HCT116 (cell line): Measurements from ENCODE around the gene PLCB3. TPM values are rescaled to one million over a fixed set of nuclear protein-coding genes. Genes with fewer than 3 reads are reported as not detected.

Experiments
- ATAC-seq: fragments of 200-7000 bp; cut with Tn5 transposase; 2 replicates; pipeline ENCODE4 v1.9.1; 2020; ENCODE audit warnings: mild to moderate bottlenecking, moderate library complexity
- BruUV-seq: library from RNA; stranded (reverse); fragments of 400-500 nt; replicated peaks from 2 replicates; lab custom pipeline; 2021; lab: Mats Ljungman, UMichigan
- CTCF ChIA-PET: fragments of 300-600 bp; sonication (Branson Sonifier 250); formaldehyde crosslinking; loops from one replicate; lab custom pipeline; 2021; ENCODE audit warnings: antibody characterized with exemption; lab: Charles Lee
- POLR2A ChIA-PET: fragments of 300-600, 350-600 bp; sonication (Branson Sonifier 250); formaldehyde crosslinking; loops from one replicate; lab custom pipeline; 2021; ENCODE audit warnings: antibody characterized with exemption; lab: Charles Lee
- RAD21 ChIA-PET, 2 experiments: fragments of 300-600 bp; sonication (Branson Sonifier 250); formaldehyde crosslinking; loops; one replicate each; lab custom pipeline; 2023; ENCODE audit warnings: low total read pairs in 2 of 2; ENCODE audit not compliant: uncharacterized antibody in 2 of 2, unreplicated experiment in 2 of 2, low non-redundant PET in 1 of 2; lab: Charles Lee
- DNase-seq: peaks from one replicate; pipeline ENCODE4 v3.0.0-alpha.2; 2010; ENCODE audit warnings: low read depth, low spot score
- H2AFZ ChIP-seq: fragments of 200-600 bp; shearing (Covaris generic), sonication (generic); 2 replicates; pipeline ENCODE4 v1.6.1; 2017; ENCODE audit warnings: low read depth, mixed run types, mixed read lengths, antibody characterized with exemption, low read length; ENCODE audit not compliant: poor library complexity, severe bottlenecking
- H3K27ac ChIP-seq: 2 replicates; pipeline ENCODE4 v1.5.1; 2012; ENCODE audit warnings: low read depth, low read length
- H3K27me3 ChIP-seq: fragments of 200-600 bp; sonication (generic); 2 replicates; pipeline ENCODE4 v1.6.1; 2016; ENCODE audit warnings: mixed run types, low read length, mixed read lengths; ENCODE audit not compliant: insufficient read depth
- H3K36me3 ChIP-seq, 2 experiments: fragments of 200-500 bp in 1 of 2; fragments of 200-600 bp in 1 of 2; sonication (Bioruptor generic) in 1 of 2; sonication (generic) in 1 of 2; 2 replicates each; pipeline versions ENCODE4 v1.5.1 to v1.6.1; 2014 to 2016; ENCODE audit warnings: low read length in 2 of 2, inconsistent platforms in 1 of 2, mixed read lengths in 1 of 2, mixed run types in 1 of 2; ENCODE audit not compliant: insufficient read depth in 2 of 2, control insufficient read depth in 1 of 2
- H3K4me1 ChIP-seq, 2 experiments: fragments of 200-600 bp in 1 of 2; sonication (generic) in 1 of 2; 2 replicates each; pipeline versions ENCODE4 v1.5.1 to v1.6.1; 2012 to 2017; ENCODE audit warnings: low read length in 2 of 2, inconsistent platforms in 1 of 2, mild to moderate bottlenecking in 1 of 2, mixed read lengths in 1 of 2, mixed run types in 1 of 2, moderate library complexity in 1 of 2; ENCODE audit not compliant: insufficient read depth in 2 of 2, control insufficient read depth in 1 of 2
- H3K4me2 ChIP-seq: fragments of 200-600 bp; sonication (generic); 2 replicates; pipeline ENCODE4 v1.6.1; 2017; ENCODE audit warnings: mixed run types, low read length, mixed read lengths
- H3K4me3 ChIP-seq, 2 experiments: fragments of 200-600 bp in 1 of 2; sonication (generic) in 1 of 2; replicated peaks in 1 of 2; 2 replicates each; pipeline ENCODE4 v1.5.1; 2011 to 2016; ENCODE audit warnings: low read length in 2 of 2, control low read depth in 1 of 2, low read depth in 1 of 2, mild to moderate bottlenecking in 1 of 2, mixed read lengths in 1 of 2, mixed run types in 1 of 2
- H3K79me2 ChIP-seq: fragments of 200-600 bp; sonication (generic); 2 replicates; pipeline ENCODE4 v1.6.1; 2017; ENCODE audit warnings: mild to moderate bottlenecking, mixed run types, low read length, moderate library complexity, mixed read lengths; ENCODE audit not compliant: insufficient read depth
- H3K9ac ChIP-seq: fragments of 200-600 bp; sonication (generic); 2 replicates; pipeline ENCODE4 v1.6.1; 2016; ENCODE audit warnings: low read length, mixed read lengths
- H3K9me2 ChIP-seq: fragments of 200-600 bp; sonication (generic), shearing (Covaris generic); 2 replicates; pipeline ENCODE4 v1.6.1; 2017; ENCODE audit warnings: mixed run types, mild to moderate bottlenecking, moderate library complexity; ENCODE audit not compliant: insufficient read depth
- H3K9me3 ChIP-seq, 2 experiments: fragments of 200-500 bp in 1 of 2; fragments of 200-600 bp in 1 of 2; sonication (Bioruptor generic) in 1 of 2; sonication (generic) in 1 of 2; 2 replicates each; pipeline ENCODE4 v1.6.1; 2014 to 2017; ENCODE audit warnings: low read length in 2 of 2, mixed read lengths in 2 of 2, inconsistent platforms in 1 of 2, low read depth in 1 of 2, mild to moderate bottlenecking in 1 of 2, mixed run types in 1 of 2, moderate library complexity in 1 of 2; ENCODE audit not compliant: control insufficient read depth in 1 of 2, insufficient read depth in 1 of 2
- H4K20me1 ChIP-seq: fragments of 200-600 bp; sonication (generic), shearing (Covaris generic); 2 replicates; pipeline ENCODE4 v1.6.1; 2017; ENCODE audit warnings: mixed run types, mild to moderate bottlenecking, moderate library complexity; ENCODE audit not compliant: insufficient read depth
- CBX3 ChIP-seq: IDR thresholded peaks from 2 replicates; pipeline ENCODE4 v1.6.1; 2012; ENCODE audit warnings: low read depth
- CEBPB ChIP-seq: IDR thresholded peaks from 2 replicates; pipeline ENCODE4 v1.6.1; 2012; ENCODE audit warnings: low read depth
- EGR1 ChIP-seq: IDR thresholded peaks from 2 replicates; pipeline ENCODE4 v1.6.1; 2012; ENCODE audit warnings: low read depth
- ELF1 ChIP-seq: IDR thresholded peaks from 2 replicates; pipeline ENCODE4 v1.6.1; 2012; ENCODE audit warnings: low read depth, borderline replicate concordance
- EZH2 ChIP-seq: fragments of 200-600 bp; sonication (generic); IDR thresholded peaks from 2 replicates; pipeline ENCODE4 v1.6.1; 2017; ENCODE audit warnings: antibody characterized with exemption, mixed run types
- EZH2phosphoT487 ChIP-seq: fragments of 200-600 bp; IDR thresholded peaks from 2 replicates; pipeline ENCODE4 v1.6.1; 2018; ENCODE audit warnings: antibody characterized with exemption, borderline replicate concordance
- JUND ChIP-seq: IDR thresholded peaks from 2 replicates; pipeline ENCODE4 v1.6.1; 2012
- POLR2A ChIP-seq: IDR thresholded peaks from 2 replicates; pipeline ENCODE4 v1.7.0; 2011; ENCODE audit warnings: borderline replicate concordance; ENCODE audit not compliant: insufficient read depth, insufficient read length; ENCODE audit errors: extremely low read depth
- POLR2AphosphoS5 ChIP-seq: IDR thresholded peaks from 2 replicates; pipeline ENCODE4 v1.6.1; 2011; ENCODE audit warnings: mild to moderate bottlenecking, low read depth, low read length, moderate library complexity
- RAD21 ChIP-seq: IDR thresholded peaks from 2 replicates; pipeline ENCODE4 v1.6.1; 2012; ENCODE audit warnings: low read depth, mild to moderate bottlenecking
- SIN3A ChIP-seq: IDR thresholded peaks from 2 replicates; pipeline ENCODE4 v1.6.1; 2012; ENCODE audit warnings: low read depth
- SP1 ChIP-seq: IDR thresholded peaks from 2 replicates; pipeline ENCODE4 v1.6.1; 2012; ENCODE audit warnings: low read depth
- SRF ChIP-seq: IDR thresholded peaks from 2 replicates; pipeline ENCODE4 v1.6.1; 2012; ENCODE audit warnings: low read depth
- TCF7L2 ChIP-seq: IDR thresholded peaks from 2 replicates; pipeline ENCODE4 v1.7.0; 2011; ENCODE audit warnings: borderline replicate concordance, inconsistent platforms; ENCODE audit not compliant: insufficient read depth, insufficient read length; ENCODE audit errors: extremely low read depth
- YY1 ChIP-seq: IDR thresholded peaks from 2 replicates; pipeline ENCODE4 v1.6.1; 2011; ENCODE audit warnings: low read length, low read depth, moderate library complexity, mild to moderate bottlenecking; ENCODE audit not compliant: insufficient replicate concordance; ENCODE audit errors: extremely low read depth
- ZFX ChIP-seq: fragments of 450-650 bp; IDR thresholded peaks from 2 replicates; pipeline ENCODE4 v1.6.1; 2017
- ZNF274 ChIP-seq: fragments of 200-500 bp; sonication (Bioruptor generic); IDR thresholded peaks from 2 replicates; pipeline ENCODE4 v1.6.1; 2014; ENCODE audit warnings: mild to moderate bottlenecking, low read depth, low read length, inconsistent platforms
- intact Hi-C: fragments of 100-400 bp; cut with micrococcal nuclease; formaldehyde crosslinking; loops from 2 replicates; pipeline ENCODE4 v1.10.0; 2022
- total RNA-seq: library from RNA; stranded (reverse); gene quantifications from one replicate; pipeline ENCODE4 v1.2.1, GENCODE V29; 2021; ENCODE audit not compliant: unreplicated experiment
- TF ChIP-seq, protein P1 (sequence below): IDR thresholded peaks from 2 replicates; pipeline ENCODE4 v1.6.1; 2012
- TF ChIP-seq, protein P2 (sequence below): IDR thresholded peaks from 2 replicates; pipeline ENCODE4 v1.6.1; 2011; ENCODE audit warnings: mild to moderate bottlenecking, low read length, moderate library complexity; ENCODE audit not compliant: insufficient replicate concordance; ENCODE audit errors: extremely low read depth

Gene PLCB3
- total RNA-seq, 1 experiment from 2014 or later = 106 TPM

DNA sequence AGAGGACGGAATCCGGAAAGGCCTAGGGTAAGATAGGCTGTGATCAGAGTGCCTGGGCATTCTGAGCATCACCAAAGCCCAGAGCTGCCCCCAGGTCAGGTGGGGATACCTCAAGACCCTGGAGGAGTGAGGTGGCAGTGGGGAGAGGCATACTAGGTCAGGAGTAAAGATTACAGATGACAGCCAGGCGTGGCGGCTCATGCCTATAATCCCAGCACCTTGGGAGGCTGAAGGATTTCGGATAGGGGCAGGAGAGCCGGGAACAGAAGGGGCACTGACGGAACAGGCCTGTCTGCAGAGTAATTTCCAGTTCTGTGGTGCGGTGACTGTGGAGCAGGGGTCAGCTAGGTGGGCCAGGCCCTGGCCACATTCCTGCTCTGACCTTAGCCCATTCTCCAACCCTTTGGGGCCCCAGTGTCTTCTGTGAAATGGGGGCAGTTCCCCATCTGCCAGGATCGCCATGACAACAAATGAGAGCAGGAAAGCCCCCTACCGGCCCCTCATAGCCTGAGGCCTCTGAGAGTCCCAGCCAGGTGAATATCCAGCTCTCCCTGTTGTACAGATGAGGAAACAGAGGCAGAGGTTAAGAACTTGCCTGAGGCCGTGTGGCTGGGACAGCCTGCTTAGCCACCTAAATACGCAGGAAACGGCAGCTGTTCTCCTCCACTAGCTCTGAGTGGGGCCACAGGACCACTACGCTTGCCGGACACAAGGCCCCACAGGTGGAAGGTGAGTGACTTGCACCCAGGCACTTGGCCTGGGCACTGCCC lies 23.9 kb downstream of the PLCB3 start:
- intact Hi-C loops = no loop called here
- no TSS peak for BruUV-seq
- no peak overlapping the region for H3K4me2 ChIP-seq
- no peak for TF ChIP-seq SRF
- no peak for TF ChIP-seq POLR2AphosphoS5
- no peak for TF ChIP-seq EZH2phosphoT487
- no peak for TF ChIP-seq CEBPB
- no peak overlapping the region for H3K27ac ChIP-seq
- ATAC-seq (no peak), DNase-seq (no peak)
- no peaks in the 10 kb centered on the region for H3K9me2 ChIP-seq
- CTCF ChIA-PET = no interaction called here
- no peaks in the 10 kb centered on the region; a peak in 1 of 4 replicates for H3K36me3 ChIP-seq
- H3K9ac ChIP-seq = no peak overlapping the region
- no peak overlapping the region for H3K4me3 ChIP-seq
- no peaks in the 10 kb centered on the region for H3K27me3 ChIP-seq
- POLR2A ChIA-PET = no interaction called here
- peaks cover 8% of the 10 kb centered on the region; the same call in 1 of the 2 replicates for H3K79me2 ChIP-seq
- RAD21 ChIA-PET = no interaction called here
- no peaks in the 10 kb centered on the region for H3K9me3 ChIP-seq
- H3K4me1 ChIP-seq = peaks cover 6 to 9% of the 10 kb centered on the region in 2 experiments; a peak in 2 of 4 replicates
- H4K20me1 ChIP-seq = no peaks in the 10 kb centered on the region
- H2AFZ ChIP-seq = no peak overlapping the region

DNA sequence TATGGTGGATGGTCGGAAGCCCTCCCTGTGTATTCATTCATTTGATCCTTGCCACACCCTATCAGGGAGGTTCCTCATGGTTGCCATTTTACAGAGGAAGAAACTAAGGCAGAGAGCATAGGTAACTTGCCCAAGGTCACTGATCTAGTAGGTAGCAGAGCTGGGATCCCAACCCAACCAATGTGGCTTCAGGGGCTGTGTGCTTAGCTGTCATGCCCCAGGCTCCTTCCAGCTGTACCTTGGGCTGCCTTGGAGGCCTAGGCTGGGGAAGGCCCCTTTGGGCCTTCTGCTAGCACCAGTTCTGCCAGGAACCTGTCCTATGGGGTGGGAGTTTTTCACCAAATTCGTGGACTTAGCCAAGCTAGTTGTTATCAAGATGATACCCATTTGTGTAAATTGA lies 24.5 kb downstream of the PLCB3 start:
- Histone ChIP-seq H3K4me3 (no peak overlapping the region), H3K9me3 (no peaks in the 10 kb centered on the region), H4K20me1 (no peaks in the 10 kb centered on the region), H3K27me3 (no peaks in the 10 kb centered on the region), H2AFZ (no peak overlapping the region), H3K4me1 (peaks cover 6 to 9% of the 10 kb centered on the region in 2 experiments; a peak in 2 of 4 replicates), H3K4me2 (no peak overlapping the region), H3K79me2 (peaks cover 8% of the 10 kb centered on the region; the same call in 1 of the 2 replicates), H3K9ac (no peak overlapping the region), H3K36me3 (no peaks in the 10 kb centered on the region; a peak in 1 of 4 replicates), H3K9me2 (no peaks in the 10 kb centered on the region), H3K27ac (no peak overlapping the region)
- POLR2A ChIA-PET = no interaction called here
- intact Hi-C loops = no loop called here
- RAD21 ChIA-PET = no interaction called here
- ATAC-seq (no peak), DNase-seq (no peak)
- CTCF ChIA-PET = no interaction called here
- BruUV-seq = no TSS peak
- no peak for TF ChIP-seq ELF1
- TF ChIP-seq POLR2AphosphoS5 = no peak
- TF ChIP-seq TCF7L2 = no peak
- no peak for TF ChIP-seq ZNF274
- TF ChIP-seq, protein P1, sequence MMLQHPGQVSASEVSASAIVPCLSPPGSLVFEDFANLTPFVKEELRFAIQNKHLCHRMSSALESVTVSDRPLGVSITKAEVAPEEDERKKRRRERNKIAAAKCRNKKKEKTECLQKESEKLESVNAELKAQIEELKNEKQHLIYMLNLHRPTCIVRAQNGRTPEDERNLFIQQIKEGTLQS = no peak
- no peak for TF ChIP-seq EZH2
- no peak for TF ChIP-seq YY1
- no peak for TF ChIP-seq JUND
- no peak for TF ChIP-seq EGR1
- TF ChIP-seq, protein P2, sequence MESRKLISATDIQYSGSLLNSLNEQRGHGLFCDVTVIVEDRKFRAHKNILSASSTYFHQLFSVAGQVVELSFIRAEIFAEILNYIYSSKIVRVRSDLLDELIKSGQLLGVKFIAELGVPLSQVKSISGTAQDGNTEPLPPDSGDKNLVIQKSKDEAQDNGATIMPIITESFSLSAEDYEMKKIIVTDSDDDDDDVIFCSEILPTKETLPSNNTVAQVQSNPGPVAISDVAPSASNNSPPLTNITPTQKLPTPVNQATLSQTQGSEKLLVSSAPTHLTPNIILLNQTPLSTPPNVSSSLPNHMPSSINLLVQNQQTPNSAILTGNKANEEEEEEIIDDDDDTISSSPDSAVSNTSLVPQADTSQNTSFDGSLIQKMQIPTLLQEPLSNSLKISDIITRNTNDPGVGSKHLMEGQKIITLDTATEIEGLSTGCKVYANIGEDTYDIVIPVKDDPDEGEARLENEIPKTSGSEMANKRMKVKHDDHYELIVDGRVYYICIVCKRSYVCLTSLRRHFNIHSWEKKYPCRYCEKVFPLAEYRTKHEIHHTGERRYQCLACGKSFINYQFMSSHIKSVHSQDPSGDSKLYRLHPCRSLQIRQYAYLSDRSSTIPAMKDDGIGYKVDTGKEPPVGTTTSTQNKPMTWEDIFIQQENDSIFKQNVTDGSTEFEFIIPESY = no peak
- no peak for TF ChIP-seq SP1
- TF ChIP-seq RAD21 = no peak
- TF ChIP-seq CBX3 = no peak
- TF ChIP-seq ZFX = no peak
- no peak for TF ChIP-seq SIN3A
- TF ChIP-seq POLR2A = no peak
- TF ChIP-seq, all 23 proteins: peak for 0
